ENCODE data around the gene PGAM1.

DNA sequence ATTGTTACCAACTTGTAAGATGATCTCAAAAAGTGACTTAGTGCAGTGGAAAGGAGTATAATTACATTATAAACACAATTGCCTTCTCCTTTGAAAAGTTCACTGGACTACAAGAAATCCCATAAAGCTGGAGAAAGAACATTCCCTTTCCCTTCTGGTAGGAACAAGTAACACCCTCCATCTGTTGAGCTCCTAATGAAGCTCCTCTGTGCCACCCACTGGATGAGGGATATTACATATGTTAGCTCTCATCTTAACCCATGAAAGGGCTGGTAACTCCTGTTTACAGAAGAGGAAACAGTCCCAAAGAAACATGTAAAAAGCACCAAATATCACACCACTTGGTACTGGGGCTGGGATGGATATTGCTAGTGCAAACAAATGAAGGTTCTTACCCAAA is 8.1 kb downstream of the PGAM1 start:
- TF ChIP-seq, protein P1, sequence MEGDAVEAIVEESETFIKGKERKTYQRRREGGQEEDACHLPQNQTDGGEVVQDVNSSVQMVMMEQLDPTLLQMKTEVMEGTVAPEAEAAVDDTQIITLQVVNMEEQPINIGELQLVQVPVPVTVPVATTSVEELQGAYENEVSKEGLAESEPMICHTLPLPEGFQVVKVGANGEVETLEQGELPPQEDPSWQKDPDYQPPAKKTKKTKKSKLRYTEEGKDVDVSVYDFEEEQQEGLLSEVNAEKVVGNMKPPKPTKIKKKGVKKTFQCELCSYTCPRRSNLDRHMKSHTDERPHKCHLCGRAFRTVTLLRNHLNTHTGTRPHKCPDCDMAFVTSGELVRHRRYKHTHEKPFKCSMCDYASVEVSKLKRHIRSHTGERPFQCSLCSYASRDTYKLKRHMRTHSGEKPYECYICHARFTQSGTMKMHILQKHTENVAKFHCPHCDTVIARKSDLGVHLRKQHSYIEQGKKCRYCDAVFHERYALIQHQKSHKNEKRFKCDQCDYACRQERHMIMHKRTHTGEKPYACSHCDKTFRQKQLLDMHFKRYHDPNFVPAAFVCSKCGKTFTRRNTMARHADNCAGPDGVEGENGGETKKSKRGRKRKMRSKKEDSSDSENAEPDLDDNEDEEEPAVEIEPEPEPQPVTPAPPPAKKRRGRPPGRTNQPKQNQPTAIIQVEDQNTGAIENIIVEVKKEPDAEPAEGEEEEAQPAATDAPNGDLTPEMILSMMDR (IDR thresholded peaks at IDR 0.05; ENCODE audit: low read length): no peak
- no peak for TF ChIP-seq EZH2 (IDR thresholded peaks at IDR 0.05; ENCODE audit: borderline replicate concordance, low read length)

Measured in OCI-LY1 (cell line).